ENCODE measurements around the gene UQCRC1.

Gene UQCRC1

DNA sequence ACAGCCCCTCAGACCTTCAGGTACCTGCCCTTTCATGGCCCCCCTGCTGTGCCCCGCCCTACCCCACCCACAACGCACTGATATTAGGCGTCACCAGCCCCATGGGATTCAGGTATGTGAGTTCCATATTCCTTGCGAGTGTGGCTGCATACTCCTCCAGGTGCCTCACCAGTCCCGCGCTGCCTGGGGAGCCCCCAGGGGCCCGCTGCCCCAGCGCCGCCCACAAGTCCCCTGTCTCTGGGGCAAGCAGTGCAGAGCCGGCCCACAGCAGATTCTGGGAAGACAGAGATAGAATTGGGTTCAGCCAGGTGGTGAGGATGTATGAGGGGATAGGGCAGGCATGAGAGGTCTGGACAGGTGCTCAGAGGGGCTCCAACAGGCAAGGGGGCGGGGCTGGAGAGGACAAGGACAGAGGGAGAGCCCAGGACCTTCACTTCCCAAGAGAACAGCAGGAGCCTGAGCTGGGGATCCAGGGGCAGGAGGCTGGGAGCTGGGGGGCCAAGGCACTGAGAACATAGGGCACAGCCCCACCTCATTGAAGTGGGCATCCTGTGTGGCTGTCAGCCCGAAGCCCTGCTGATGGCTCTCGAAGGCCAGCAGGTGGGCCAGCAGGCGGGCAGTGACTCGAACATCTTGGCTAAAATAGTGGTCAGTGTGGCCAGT, 38.9 kb upstream of the UQCRC1 start:
- no peak for TF ChIP-seq Cebpa-rat (IDR thresholded peaks at IDR 0.05)
- H3K27me3 ChIP-seq, result no peaks in the 10 kb centered on the region
- H3K4me3 ChIP-seq, result no peak overlapping the region
- H3K9ac ChIP-seq, result no peak overlapping the region
- no peak overlapping the region for H3K4me2 ChIP-seq
- no peak overlapping the region for H3K27ac ChIP-seq
- no peaks in the 10 kb centered on the region for H3K9me3 ChIP-seq
- no peaks in the 10 kb centered on the region for H3K36me3 ChIP-seq
- H3K4me1 ChIP-seq, result no peaks in the 10 kb centered on the region
- H4K20me1 ChIP-seq, result no peaks in the 10 kb centered on the region

DNA sequence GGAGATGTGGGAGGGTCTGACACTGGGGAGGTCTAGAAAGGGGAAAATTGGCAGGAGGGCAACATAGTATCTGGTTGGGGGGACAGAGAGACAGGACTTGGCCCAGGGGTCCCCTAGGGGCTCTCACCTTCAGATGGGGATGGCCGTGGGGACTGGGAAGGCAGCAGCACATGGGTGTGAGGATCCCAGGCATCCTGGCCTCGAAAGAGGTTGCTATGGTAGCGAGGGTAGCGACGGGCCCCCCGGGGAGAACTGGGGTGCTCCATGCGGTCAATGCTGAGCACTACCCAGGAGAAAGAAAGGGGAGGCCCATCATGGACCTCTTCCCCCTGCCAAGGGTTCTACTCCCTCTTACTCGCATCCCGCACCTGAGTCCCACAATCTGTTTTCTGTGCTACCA, 38.3 kb upstream of the UQCRC1 start:
- no peaks in the 10 kb centered on the region for H3K9me3 ChIP-seq
- no peaks in the 10 kb centered on the region for H3K27me3 ChIP-seq
- H4K20me1 ChIP-seq, result no peaks in the 10 kb centered on the region
- TF ChIP-seq Cebpa-rat (IDR thresholded peaks at IDR 0.05), result no peak
- no peak overlapping the region for H3K27ac ChIP-seq
- H3K4me1 ChIP-seq, result no peaks in the 10 kb centered on the region
- no peak overlapping the region for H3K9ac ChIP-seq
- no peak overlapping the region for H3K4me2 ChIP-seq
- no peaks in the 10 kb centered on the region for H3K36me3 ChIP-seq
- H3K4me3 ChIP-seq, result no peak overlapping the region

DNA sequence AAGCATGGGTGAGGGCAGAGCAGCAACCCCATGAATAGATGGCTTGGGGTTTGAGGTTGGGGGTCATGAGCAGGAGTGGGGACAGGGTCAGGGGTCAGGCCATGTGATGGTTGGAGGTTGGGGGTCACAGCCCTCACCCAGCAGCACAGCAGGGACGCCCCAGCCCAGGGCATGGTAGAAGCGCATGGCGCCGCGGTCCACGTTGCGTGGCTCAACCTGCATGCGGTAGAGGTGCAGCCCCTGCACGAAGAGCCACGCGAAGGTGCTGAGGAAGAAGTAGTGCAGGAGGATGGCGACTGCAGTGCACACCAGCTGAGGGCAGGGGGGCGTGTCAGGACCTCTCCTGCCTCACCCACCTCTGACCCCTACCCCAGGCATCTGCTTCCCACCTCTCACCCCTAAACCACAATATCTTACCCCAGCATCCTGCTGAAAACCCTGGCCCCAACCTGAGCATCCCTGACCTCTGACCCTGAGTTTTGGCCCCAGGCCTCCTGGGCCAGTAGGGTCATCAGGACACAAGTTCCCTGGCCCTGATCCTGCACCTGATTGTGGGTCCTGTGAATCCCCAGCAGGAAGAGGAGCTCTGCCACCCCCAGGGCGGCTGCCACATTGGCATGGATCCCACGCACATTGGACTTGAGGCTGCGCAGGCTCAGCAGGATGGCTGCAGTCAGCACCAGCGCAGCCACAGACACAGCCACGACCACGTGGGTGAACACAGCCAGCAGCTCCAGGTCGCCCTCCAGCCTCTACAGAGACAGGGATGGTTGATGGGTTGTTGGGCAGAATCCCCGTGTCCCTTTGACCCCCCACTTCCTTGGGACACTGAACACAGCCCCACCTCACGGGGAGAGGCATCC, 35.7 kb upstream of the UQCRC1 start:
- H3K36me3 ChIP-seq, result peaks cover 4% of the 10 kb centered on the region; the same call in 1 of the 2 replicates

DNA sequence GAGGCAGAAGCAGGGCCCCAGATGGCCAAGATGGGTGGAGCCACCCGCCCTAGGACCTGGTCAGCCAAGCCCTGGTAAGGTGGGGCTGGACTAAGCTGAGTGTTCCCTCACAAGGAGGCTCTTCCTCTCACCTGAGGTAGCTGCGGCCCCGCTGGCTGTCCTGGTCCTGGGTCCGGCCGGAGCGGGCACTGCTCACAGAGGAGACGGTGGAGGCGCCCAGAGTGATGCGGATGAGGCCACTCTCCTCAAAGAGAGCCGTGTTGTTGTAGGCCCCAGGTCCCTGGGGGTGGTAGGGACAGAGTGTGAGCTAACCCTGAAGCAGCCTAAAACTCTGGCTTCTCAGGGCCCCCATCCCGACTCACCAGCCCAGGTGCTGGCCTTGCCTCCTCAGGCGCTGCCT, 33.2 kb upstream of the UQCRC1 start:
- Histone ChIP-seq H3K36me3 (peaks cover 4% of the 10 kb centered on the region; the same call in 1 of the 2 replicates), H4K20me1 (no peaks in the 10 kb centered on the region), H3K4me3 (no peak overlapping the region), H3K4me2 (no peak overlapping the region), H3K27me3 (no peaks in the 10 kb centered on the region), H3K9ac (no peak overlapping the region), H3K27ac (no peak overlapping the region), H3K4me1 (no peaks in the 10 kb centered on the region), H3K9me3 (no peaks in the 10 kb centered on the region)
- no peak for TF ChIP-seq Cebpa-rat (IDR thresholded peaks at IDR 0.05)

More for the DNA sequence above, 35.7 kb upstream of the UQCRC1 start:
- H4K20me1 ChIP-seq, result no peaks in the 10 kb centered on the region
- H3K27me3 ChIP-seq, result no peaks in the 10 kb centered on the region
- H3K4me1 ChIP-seq, result no peaks in the 10 kb centered on the region
- H3K9me3 ChIP-seq, result no peaks in the 10 kb centered on the region
- no peak for TF ChIP-seq Cebpa-rat (IDR thresholded peaks at IDR 0.05)
- no peak overlapping the region for H3K27ac ChIP-seq
- no peak overlapping the region for H3K4me3 ChIP-seq
- no peak overlapping the region for H3K4me2 ChIP-seq
- H3K9ac ChIP-seq, result no peak overlapping the region

DNA sequence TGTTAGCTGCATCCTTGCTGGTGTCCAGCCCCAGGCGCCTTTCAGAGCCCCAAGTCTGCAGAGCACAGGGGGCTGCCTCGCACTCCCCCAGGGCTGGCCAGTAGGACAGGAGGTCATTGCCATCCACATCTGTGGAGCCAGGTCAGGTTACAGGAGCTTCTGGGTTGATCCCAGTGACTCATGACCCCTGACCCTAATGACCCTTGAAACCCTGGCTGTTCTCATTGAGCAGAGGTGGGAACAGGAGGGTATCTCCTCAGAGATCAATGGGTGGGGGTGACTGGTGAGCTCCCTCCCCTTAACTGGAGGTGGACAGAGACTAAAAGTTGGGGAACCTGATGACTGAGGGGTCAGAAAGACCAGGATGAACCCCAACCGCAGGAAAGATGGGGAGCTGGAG, 31.9 kb upstream of the UQCRC1 start:
- peaks cover 4% of the 10 kb centered on the region; the same call in 1 of the 2 replicates for H3K36me3 ChIP-seq
- H3K4me2 ChIP-seq, result no peak overlapping the region
- no peak overlapping the region for H3K4me3 ChIP-seq
- no peak overlapping the region for H3K27ac ChIP-seq
- no peaks in the 10 kb centered on the region for H4K20me1 ChIP-seq
- no peaks in the 10 kb centered on the region for H3K27me3 ChIP-seq
- H3K4me1 ChIP-seq, result peaks cover 11% of the 10 kb centered on the region
- no peak overlapping the region for H3K9ac ChIP-seq
- H3K9me3 ChIP-seq, result no peaks in the 10 kb centered on the region
- TF ChIP-seq Cebpa-rat (IDR thresholded peaks at IDR 0.05), result no peak

DNA sequence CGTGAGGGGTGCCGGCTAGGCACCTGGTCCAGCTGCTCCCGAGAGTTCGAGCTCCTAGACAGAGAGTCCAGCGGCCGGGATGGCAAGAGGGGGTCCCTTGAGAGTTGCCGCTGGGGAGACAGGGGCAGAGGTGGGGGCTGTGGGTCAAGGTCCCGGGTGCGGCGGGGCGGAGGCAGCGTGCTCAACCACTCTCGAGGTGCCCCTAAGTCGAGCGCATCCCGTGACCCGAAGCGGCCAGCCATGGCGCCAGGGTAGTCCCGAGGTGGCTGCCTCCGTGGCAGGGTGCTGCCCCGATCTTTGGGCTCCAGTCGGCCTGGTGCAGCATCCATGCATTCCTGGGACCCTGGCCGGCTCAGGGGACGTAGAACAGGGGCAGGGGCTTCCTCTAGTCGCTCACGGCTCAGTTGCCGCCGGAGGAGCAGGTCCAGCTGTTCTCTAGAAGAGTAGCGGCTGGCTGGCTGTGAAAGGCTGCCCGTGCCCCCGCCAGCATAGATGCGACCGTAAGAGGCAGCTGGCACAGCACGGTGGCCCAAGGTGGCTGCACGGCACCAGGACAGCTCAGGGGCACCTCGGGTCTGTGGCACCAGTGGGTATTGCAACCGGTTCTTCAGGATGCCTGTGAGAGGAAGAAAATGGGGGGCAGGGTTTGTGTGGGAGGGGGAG, 30.6 kb upstream of the UQCRC1 start:
- TF ChIP-seq Cebpa-rat (IDR thresholded peaks at IDR 0.05), result no peak
- no peak overlapping the region for H3K4me2 ChIP-seq

DNA sequence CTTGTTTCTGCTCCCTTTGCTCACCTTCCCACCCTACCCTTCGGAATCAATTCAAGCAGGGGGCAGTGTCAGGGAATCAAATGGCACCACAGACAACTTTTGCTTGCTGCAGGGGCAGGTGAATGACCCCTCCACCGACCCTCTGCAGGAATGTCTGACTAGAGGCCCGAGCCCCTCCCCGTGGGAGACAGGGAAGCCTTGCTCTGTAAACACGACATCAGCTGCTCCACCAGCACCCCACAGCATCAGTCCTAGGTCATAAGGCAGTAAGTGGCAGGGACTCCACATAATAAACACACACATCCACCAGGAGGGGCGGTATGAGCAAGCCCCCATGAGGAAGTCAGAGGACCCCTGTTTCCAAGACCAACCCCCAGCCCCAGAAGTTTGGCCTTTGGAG, 27.9 kb upstream of the UQCRC1 start:
- no peaks in the 10 kb centered on the region for H3K9me3 ChIP-seq
- no peak overlapping the region for H3K4me3 ChIP-seq
- peaks cover 16% of the 10 kb centered on the region for H4K20me1 ChIP-seq
- no peak overlapping the region for H3K9ac ChIP-seq
- no peak overlapping the region; the same call in 1 of the 2 replicates for H3K4me2 ChIP-seq
- no peak for TF ChIP-seq Cebpa-rat (IDR thresholded peaks at IDR 0.05)
- peaks cover 18% of the 10 kb centered on the region for H3K36me3 ChIP-seq
- H3K27me3 ChIP-seq, result no peaks in the 10 kb centered on the region
- peaks cover 33% of the 10 kb centered on the region for H3K4me1 ChIP-seq
- H3K27ac ChIP-seq, result no peak overlapping the region

More for the DNA sequence above, 30.6 kb upstream of the UQCRC1 start:
- peaks cover 18% of the 10 kb centered on the region for H3K4me1 ChIP-seq
- no peak overlapping the region for H3K9ac ChIP-seq
- no peaks in the 10 kb centered on the region for H4K20me1 ChIP-seq
- no peaks in the 10 kb centered on the region for H3K27me3 ChIP-seq
- H3K9me3 ChIP-seq, result no peaks in the 10 kb centered on the region
- peaks cover 4% of the 10 kb centered on the region; the same call in 1 of the 2 replicates for H3K36me3 ChIP-seq
- no peak overlapping the region for H3K4me3 ChIP-seq
- H3K27ac ChIP-seq, result no peak overlapping the region

DNA sequence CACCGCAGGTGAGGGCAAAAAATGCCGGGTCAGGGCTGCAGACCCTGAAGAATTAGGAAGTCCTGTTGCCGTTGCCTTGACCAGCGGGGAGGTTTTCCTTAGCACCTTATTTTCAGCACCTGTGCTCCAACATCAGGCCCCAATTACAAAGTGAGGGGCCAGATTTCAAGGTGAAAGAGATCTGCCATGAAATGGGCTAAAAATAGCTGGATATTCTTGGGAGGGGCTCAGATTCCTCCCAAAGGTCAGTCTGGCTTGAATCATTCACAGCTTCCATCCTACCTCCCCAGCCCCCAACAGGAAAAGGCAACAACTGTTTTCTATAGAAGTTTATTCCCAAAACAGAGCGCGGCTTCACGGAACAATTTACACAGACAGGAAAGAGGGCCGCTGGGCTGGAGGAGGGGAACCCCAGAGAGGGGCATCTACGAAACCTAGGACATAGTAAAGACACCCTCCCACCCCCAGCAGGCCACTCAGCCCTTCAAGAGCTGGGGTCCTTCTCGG, 26.8 kb upstream of the UQCRC1 start:
- peaks cover 16% of the 10 kb centered on the region for H4K20me1 ChIP-seq
- H3K27me3 ChIP-seq, result no peaks in the 10 kb centered on the region
- H3K4me3 ChIP-seq, result peak overlapping the region; percentile 74
- no peaks in the 10 kb centered on the region for H3K9me3 ChIP-seq
- peak overlapping the region; percentile 99 for H3K4me2 ChIP-seq
- peak overlapping the region; percentile 77 for H3K27ac ChIP-seq
- peaks cover 33% of the 10 kb centered on the region for H3K4me1 ChIP-seq
- H3K9ac ChIP-seq, result peak overlapping the region; percentile 81
- H3K36me3 ChIP-seq, result peaks cover 26% of the 10 kb centered on the region
- TF ChIP-seq Cebpa-rat (IDR thresholded peaks at IDR 0.05), result no peak

DNA sequence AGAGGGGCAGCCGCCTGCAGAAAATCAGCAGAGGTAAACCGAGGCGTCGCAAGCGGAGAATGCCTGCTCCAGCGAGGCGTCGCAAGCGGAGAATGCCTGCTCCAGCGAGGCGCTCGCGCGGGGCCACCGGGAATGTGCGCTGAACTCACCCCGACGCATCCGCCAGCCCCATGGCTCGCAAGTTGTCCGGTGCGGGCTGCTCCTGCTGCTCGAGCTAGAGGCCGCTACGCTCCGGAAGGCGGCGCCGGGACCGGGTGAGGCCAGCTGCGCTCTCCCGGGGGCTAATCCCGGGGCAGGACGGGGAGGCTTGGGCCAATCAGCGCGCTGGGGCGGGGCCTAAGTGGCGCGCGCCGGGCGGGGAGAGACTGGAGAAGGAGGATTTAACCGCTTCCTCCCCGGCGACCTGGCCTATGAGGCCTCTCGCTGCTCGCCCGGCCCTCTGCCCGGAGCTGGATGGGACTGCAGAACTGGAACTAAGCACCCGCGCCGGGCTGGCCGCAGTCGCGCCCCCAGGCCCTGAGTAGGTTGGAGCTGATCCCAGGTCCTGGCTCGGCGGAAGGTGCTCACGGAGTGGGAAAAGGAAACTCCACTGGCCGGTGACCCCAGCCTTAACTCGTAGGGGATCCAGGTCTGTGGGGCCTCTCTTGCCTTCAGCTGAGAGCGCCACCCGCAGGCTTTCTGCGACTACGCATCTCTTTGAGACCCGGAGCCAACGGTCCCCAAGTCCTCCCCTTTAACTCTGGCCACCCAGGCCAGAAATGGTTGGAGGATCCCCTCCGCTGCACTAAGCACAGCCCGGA, 26.0 kb upstream of the UQCRC1 start, which contains the start of gene SLC26A6:
Gene SLC26A6, minus strand, starts transcription at position 240 of the 800 bp plus-strand sequence. Its CDS starts 68 bp downstream, at position 172.
- no peaks in the 10 kb centered on the region for H3K9me3 ChIP-seq
- peak within 1 kb of the TSS; percentile 77 for H3K27ac ChIP-seq
- H4K20me1 ChIP-seq, result peaks cover 16% of the 10 kb centered on the region
- H3K4me3 ChIP-seq, result peak within 1 kb of the TSS; percentile 74
- TF ChIP-seq Cebpa-rat (IDR thresholded peaks at IDR 0.05), result no peak
- peaks cover 33% of the 10 kb centered on the region for H3K36me3 ChIP-seq
- peak within 1 kb of the TSS; percentile 81 for H3K9ac ChIP-seq
- H3K27me3 ChIP-seq, result no peaks in the 10 kb centered on the region
- H3K4me1 ChIP-seq, result peaks cover 33% of the 10 kb centered on the region
- H3K4me2 ChIP-seq, result peak within 1 kb of the TSS; percentile 99
